Thoracic aorta (tissue), 2 donors: ENCODE results near the gene ANTXR1. TPM values are rescaled to one million over a fixed set of nuclear protein-coding genes. Genes with fewer than 3 reads are reported as not detected.
A peak's percentile ranks its signal among the peaks of the same experiment; 100 is the strongest.

Experiments
- ATAC-seq: fragments of 150-250 bp; one replicate; pipeline ENCODE4 v1.8.0; 2017; ENCODE audit warnings: low read depth; ENCODE audit not compliant: insufficient number of reproducible peaks, low FRiP score
- DNase-seq: peaks from one replicate; pipeline ENCODE4 v3.0.0-alpha.2; 2020; ENCODE audit warnings: low spot score
- H3K27ac ChIP-seq, 2 donors: fragments of 200-600 bp; sonication (generic); 1 replicate in 1 of 2; 2 replicates in 1 of 2; pipeline ENCODE4 v1.5.1; 2016; ENCODE audit warnings: mild to moderate bottlenecking in 2 of 2, moderate library complexity in 2 of 2
- H3K27me3 ChIP-seq: fragments of 200-600 bp; sonication (generic); replicated peaks from 2 replicates; pipeline ENCODE4 v1.6.0; 2016; ENCODE audit warnings: mild to moderate bottlenecking; ENCODE audit not compliant: insufficient read depth
- H3K36me3 ChIP-seq: fragments of 200-600 bp; sonication (generic); one replicate; pipeline ENCODE4 v1.5.1; 2016
- H3K4me1 ChIP-seq, 2 donors: fragments of 200-600 bp; sonication (generic); 1 replicate in 1 of 2; 2 replicates in 1 of 2; pipeline versions ENCODE4 v1.5.1 to v1.6.0; 2016; ENCODE audit warnings: low read depth in 2 of 2, mild to moderate bottlenecking in 1 of 2; ENCODE audit not compliant: control insufficient read depth in 1 of 2
- H3K4me3 ChIP-seq: fragments of 200-600 bp; sonication (generic); 2 replicates; pipeline ENCODE4 v1.5.1; 2016; ENCODE audit warnings: mild to moderate bottlenecking
- H3K9me3 ChIP-seq: fragments of 200-600 bp; sonication (generic); 2 replicates; pipeline ENCODE4 v1.5.1; 2016
- total RNA-seq, 2 donors: library from RNA; depleted of rRNA; stranded (reverse); fragments of >200 nt; gene quantifications; one replicate each; pipeline versions ENCODE4 v1.1.0 to v1.2.3, GENCODE V29; 2016
- TF ChIP-seq, protein P1 (sequence below): fragments of 200-600 bp; sonication (generic); IDR thresholded peaks from one replicate; pipeline ENCODE4 v1.5.1; 2019; ENCODE audit warnings: antibody characterized with exemption

ANTXR1 gene
- total RNA-seq, 2 donors from 2014 or later, result 253 to 313 TPM

DNA sequence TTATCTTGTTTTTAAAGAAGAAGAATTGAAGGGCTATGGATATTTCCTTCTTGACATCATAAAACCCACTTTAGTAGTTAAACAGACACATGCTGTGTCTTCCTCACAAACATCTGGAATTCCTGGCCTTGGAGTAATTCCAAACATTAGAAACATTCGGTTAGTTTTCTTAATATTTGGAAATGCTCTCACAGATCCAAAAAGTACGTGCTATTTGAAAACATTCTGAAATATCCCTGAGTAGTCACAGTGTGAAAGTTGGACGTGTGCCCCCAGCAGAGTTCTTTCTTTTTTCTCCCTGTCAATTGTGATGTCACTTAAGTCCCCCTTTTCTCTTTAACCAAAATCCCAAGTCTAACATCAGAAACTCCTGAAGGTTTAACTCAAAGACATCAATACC is 91.3 kb downstream of the ANTXR1 start:
- H3K4me3 ChIP-seq, result no peak overlapping the region
- ATAC-seq (no peak), DNase-seq (no peak)
- H3K27me3 ChIP-seq, result no peaks in the 10 kb centered on the region
- peak overlapping the region; percentile 25 to 44 for H3K27ac ChIP-seq
- H3K9me3 ChIP-seq, result no peaks in the 10 kb centered on the region
- TF ChIP-seq, protein P1, sequence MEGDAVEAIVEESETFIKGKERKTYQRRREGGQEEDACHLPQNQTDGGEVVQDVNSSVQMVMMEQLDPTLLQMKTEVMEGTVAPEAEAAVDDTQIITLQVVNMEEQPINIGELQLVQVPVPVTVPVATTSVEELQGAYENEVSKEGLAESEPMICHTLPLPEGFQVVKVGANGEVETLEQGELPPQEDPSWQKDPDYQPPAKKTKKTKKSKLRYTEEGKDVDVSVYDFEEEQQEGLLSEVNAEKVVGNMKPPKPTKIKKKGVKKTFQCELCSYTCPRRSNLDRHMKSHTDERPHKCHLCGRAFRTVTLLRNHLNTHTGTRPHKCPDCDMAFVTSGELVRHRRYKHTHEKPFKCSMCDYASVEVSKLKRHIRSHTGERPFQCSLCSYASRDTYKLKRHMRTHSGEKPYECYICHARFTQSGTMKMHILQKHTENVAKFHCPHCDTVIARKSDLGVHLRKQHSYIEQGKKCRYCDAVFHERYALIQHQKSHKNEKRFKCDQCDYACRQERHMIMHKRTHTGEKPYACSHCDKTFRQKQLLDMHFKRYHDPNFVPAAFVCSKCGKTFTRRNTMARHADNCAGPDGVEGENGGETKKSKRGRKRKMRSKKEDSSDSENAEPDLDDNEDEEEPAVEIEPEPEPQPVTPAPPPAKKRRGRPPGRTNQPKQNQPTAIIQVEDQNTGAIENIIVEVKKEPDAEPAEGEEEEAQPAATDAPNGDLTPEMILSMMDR, result no peak
- peaks cover 11 to 30% of the 10 kb centered on the region in 2 donors for H3K4me1 ChIP-seq
- peaks cover 22% of the 10 kb centered on the region for H3K36me3 ChIP-seq

DNA sequence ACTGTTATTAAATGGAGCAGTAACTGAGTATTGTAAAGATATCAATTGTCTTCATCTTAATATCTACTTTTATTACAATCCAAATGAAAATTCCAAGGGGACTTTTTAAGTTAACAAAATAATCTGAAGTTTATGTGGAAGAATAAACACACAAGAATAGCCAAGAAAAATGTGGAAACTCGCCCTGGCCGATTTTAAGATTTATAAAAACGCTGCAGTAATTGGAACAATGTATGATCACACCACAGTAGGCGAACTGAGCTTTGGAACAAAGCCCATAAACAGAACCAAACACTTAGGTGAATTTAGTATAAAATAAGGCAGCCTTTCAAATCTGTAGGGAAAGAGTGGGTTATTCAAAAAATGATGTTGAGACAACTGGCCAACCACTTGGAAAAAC is 96.3 kb downstream of the ANTXR1 start:
- DNase-seq (no peak), ATAC-seq (no peak)
- Histone ChIP-seq H3K27ac (peak overlapping the region in 1 of 2 donors; percentile 57), H3K4me3 (no peak overlapping the region), H3K27me3 (no peaks in the 10 kb centered on the region), H3K4me1 (peaks cover 7 to 52% of the 10 kb centered on the region in 2 donors), H3K9me3 (no peaks in the 10 kb centered on the region), H3K36me3 (peaks cover 3% of the 10 kb centered on the region)
- TF ChIP-seq, protein P1, result no peak

DNA sequence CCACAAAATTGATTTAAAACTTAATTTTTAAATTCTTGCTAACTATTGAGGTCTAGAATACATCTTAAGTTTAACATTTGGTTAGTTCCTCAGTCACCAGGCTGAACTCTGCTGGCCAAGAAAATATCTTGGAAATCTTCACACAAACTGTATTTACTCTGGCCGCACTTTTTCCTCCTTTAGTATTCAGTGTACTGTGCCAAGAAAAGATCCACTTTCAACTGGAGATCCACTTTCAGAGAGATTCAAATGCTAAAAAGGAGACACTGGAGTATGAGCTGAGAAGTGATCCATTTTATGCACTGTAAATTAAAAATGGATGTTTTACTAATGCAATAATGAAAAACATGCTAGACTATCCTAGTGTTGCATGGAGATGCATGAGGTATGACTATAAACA is 98.1 kb downstream of the ANTXR1 start:
- H3K9me3 ChIP-seq, result no peaks in the 10 kb centered on the region
- peaks cover 14 to 66% of the 10 kb centered on the region in 2 donors for H3K4me1 ChIP-seq
- DNase-seq, result no peak
- H3K4me3 ChIP-seq, result no peak overlapping the region
- ATAC-seq, result no peak
- no peaks in the 10 kb centered on the region for H3K27me3 ChIP-seq
- TF ChIP-seq, protein P1, result no peak
- peak overlapping the region; percentile 6 to 57 for H3K27ac ChIP-seq
- peaks cover 3% of the 10 kb centered on the region for H3K36me3 ChIP-seq

DNA sequence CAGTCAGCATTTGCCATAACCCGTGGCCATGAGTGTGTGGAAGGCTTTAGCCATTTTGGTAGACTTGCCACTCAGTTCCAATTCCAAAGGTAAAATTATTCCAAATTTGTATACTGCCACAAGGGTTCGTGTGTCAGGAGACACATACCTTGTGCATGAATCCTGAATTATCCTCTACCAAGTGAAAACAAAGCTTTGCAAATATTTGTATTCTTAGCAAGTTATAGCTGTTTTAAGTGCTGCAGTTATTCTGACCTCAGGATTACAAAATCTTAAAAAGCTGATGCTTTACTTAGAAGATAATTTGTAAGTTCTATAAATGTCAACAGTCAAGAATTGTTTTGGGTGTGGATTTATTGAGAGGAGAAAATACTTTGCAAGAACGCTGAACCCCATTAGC is 100.6 kb downstream of the ANTXR1 start:
- ATAC-seq (no peak), DNase-seq (no peak)
- H3K36me3 ChIP-seq, result no peaks in the 10 kb centered on the region
- TF ChIP-seq, protein P1, result no peak
- H3K9me3 ChIP-seq, result no peaks in the 10 kb centered on the region
- H3K4me3 ChIP-seq, result no peak overlapping the region
- peak overlapping the region; percentile 26 to 43 for H3K27ac ChIP-seq
- no peaks in the 10 kb centered on the region for H3K27me3 ChIP-seq
- H3K4me1 ChIP-seq, result peaks cover 26 to 83% of the 10 kb centered on the region in 2 donors

DNA sequence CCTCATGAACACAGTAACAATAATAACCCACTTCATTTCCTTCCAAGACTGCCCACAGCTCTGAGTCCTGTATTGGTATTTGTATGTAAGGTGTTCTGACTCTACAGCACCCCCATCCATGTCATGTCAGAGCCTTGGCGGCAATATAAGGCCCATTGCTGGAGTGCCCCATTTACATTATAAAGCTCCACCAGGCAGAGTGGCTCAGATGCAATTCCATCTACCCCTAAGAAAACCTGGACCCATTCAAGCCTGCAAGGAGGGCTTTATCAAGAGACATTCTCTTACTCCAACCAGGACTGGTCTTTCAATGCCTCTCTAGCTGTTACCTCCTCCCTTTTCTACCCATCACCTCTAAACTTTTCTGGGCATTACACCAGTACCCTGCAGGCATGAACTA is 101.6 kb downstream of the ANTXR1 start:
- Histone ChIP-seq H3K9me3 (no peaks in the 10 kb centered on the region), H3K4me3 (no peak overlapping the region), H3K27me3 (no peaks in the 10 kb centered on the region), H3K36me3 (no peaks in the 10 kb centered on the region), H3K4me1 (peaks cover 25 to 83% of the 10 kb centered on the region in 2 donors), H3K27ac (peak overlapping the region; percentile 65 to 73)
- TF ChIP-seq, protein P1, result no peak
- no peak for DNase-seq
- ATAC-seq, result no peak
